CD4-positive, alpha-beta T cell treated with Interleukin-6 at 100 ng/mL for 8 hours (primary cell): ENCODE measurements around the gene NUTF2.
"Not testable (repeated sequence)": the region's sequence is repeated elsewhere in the genome, so short reads cannot be mapped to it uniquely, and the experiment has no call there.

ENCODE experiments used
- DNase-seq: peaks from one replicate; pipeline ENCODE4 v3.0.0-alpha.2; 2020; ENCODE audit warnings: mixed read lengths, low spot score

The NUTF2 gene

GRCh38 chr16:67864044-67864443 is 17.3 kb downstream of the NUTF2 start:
- not testable (repeated sequence) for DNase-seq

GRCh38 chr16:67864594-67864993 is 17.9 kb downstream of the NUTF2 start:
- no peak for DNase-seq

GRCh38 chr16:67865318-67865717 is 18.6 kb downstream of the NUTF2 start:
- DNase-seq, result no peak

- no peak for DNase-seq
These were observed 21.6 kb downstream of the NUTF2 start for GRCh38 chr16:67868290-67868689.

- DNase-seq, result no peak
These were observed 22.9 kb downstream of the NUTF2 start for GRCh38 chr16:67869653-67870052.

- DNase-seq, result no peak
These were observed 24.5 kb downstream of the NUTF2 start for GRCh38 chr16:67871256-67871655.

- DNase-seq, result no peak
These were observed 25.4 kb downstream of the NUTF2 start for GRCh38 chr16:67872131-67872630.

- DNase-seq, result peak; percentile 79
These were observed 26.1 kb downstream of the NUTF2 start, which contains the start of gene EDC4 for GRCh38 chr16:67872631-67873434. TSS of gene EDC4 (plus strand) at chr16:67873052. CDS start at chr16:67873262, 210 bp downstream.

- no peak for DNase-seq
These were observed 27.0 kb downstream of the NUTF2 start for GRCh38 chr16:67873435-67874370.

GRCh38 chr16:67874372-67874771 is 27.6 kb downstream of the NUTF2 start:
- no peak for DNase-seq

GRCh38 chr16:67877064-67877463 is 30.3 kb downstream of the NUTF2 start:
- DNase-seq, result no peak

GRCh38 chr16:67878232-67878631 is 31.5 kb downstream of the NUTF2 start:
- DNase-seq, result no peak

- no peak for DNase-seq
These were observed 32.1 kb downstream of the NUTF2 start for GRCh38 chr16:67878846-67879245.

- no peak for DNase-seq
These were observed 32.7 kb downstream of the NUTF2 start for GRCh38 chr16:67879462-67879861.

- DNase-seq, result no peak
These were observed 33.2 kb downstream of the NUTF2 start for GRCh38 chr16:67879936-67880335.

- DNase-seq, result no peak
These were observed 33.9 kb downstream of the NUTF2 start for GRCh38 chr16:67880584-67880983.

- no peak for DNase-seq
These were observed 35.0 kb downstream of the NUTF2 start for GRCh38 chr16:67881621-67882161.

- DNase-seq, result no peak
These were observed 35.8 kb downstream of the NUTF2 start for GRCh38 chr16:67882374-67883145.

- DNase-seq, result no peak
These were observed 36.6 kb downstream of the NUTF2 start for GRCh38 chr16:67883146-67883871.

- peak; percentile 65 for DNase-seq
These were observed 37.1 kb downstream of the NUTF2 start for GRCh38 chr16:67883872-67884261.

GRCh38 chr16:67884684-67885083 is 38.0 kb downstream of the NUTF2 start, which contains the start of gene NRN1L:
TSS of gene NRN1L (plus strand) at chr16:67884885. CDS start at chr16:67884904, 19 bp downstream.
- DNase-seq, result no peak
